Activated naive CD4-positive, alpha-beta T cell treated with anti-CD3 and anti-CD28 coated beads, Interleukin-2, amount 10 ng/mL, durations not matched to agents 7 days and 5 days (primary cell): Measurements from ENCODE around the gene JUP.

ENCODE experiments used
- CTCF ChIA-PET: fragments of 350-600 bp; sonication (Branson Sonifier 250); formaldehyde crosslinking; loops from one replicate; lab custom pipeline; 2021; ENCODE audit warnings: antibody characterized with exemption; lab: Charles Lee
- DNase-seq: peaks from one replicate; pipeline ENCODE4 v3.0.0-alpha.2; 2020
- H3K27ac Mint-ChIP-seq: one replicate; pipeline ENCODE4 v1.8.0; 2021; ENCODE audit warnings: mild to moderate bottlenecking, moderate library complexity, mixed read lengths
- H3K27me3 Mint-ChIP-seq: one replicate; pipeline ENCODE4 v1.8.0; 2021; ENCODE audit warnings: mild to moderate bottlenecking, mixed read lengths
- H3K36me3 Mint-ChIP-seq: one replicate; pipeline ENCODE4 v1.8.0; 2021; ENCODE audit warnings: mixed read lengths
- H3K4me1 Mint-ChIP-seq: one replicate; pipeline ENCODE4 v1.8.0; 2021; ENCODE audit warnings: mixed read lengths
- H3K4me3 Mint-ChIP-seq: one replicate; pipeline ENCODE4 v1.8.0; 2021; ENCODE audit warnings: mild to moderate bottlenecking, moderate library complexity, mixed read lengths
- H3K9me3 Mint-ChIP-seq: one replicate; pipeline ENCODE4 v1.8.0; 2021; ENCODE audit warnings: mixed read lengths

JUP gene

DNA sequence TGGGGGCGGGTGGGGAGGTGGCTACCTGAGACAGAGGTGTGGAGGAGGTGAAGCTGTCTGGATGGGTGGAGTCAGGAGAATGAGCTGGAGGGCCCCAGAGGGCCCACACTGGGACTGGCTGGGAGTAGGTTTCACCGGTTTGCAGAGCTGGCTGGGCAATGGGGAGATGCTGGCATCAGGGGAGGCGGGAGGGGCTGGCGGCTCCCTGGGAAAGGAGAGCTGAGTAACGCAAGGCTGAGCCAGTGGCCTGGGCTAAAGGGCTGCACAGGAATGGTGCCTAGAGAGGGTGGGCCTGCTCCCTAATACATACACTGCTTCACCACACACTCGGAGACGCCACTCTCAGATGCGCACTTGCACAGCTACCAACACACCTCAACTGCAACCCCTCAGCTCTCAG, 12.9 kb upstream of the JUP start:
- H3K4me3 Mint-ChIP-seq: no peak overlapping the region
- H3K9me3 Mint-ChIP-seq: no peaks in the 10 kb centered on the region

DNA sequence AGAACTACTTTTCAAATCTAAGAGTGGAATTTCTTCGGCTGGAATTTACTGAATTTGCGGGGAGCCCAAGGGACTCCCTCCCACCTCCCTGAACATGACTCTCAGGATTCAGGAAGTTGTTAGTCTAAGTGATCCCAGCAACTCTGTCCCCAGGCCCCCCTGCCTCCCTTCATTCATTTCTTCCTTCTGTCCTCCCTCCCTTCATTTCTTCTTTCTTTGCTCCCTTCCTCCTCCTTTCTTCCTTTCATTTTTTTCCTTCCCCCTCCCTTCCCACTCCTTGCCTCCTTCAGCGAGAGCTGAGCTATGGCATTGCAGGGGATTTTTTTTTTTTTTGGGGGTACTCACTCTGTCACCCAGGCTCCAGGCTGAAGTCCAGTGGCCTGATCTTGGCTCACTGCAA, 10.9 kb upstream of the JUP start:
- no peaks in the 10 kb centered on the region for H3K9me3 Mint-ChIP-seq
- no peak for DNase-seq
- H3K4me3 Mint-ChIP-seq: no peak overlapping the region
- no peak overlapping the region for H3K27ac Mint-ChIP-seq
- no peaks in the 10 kb centered on the region for H3K36me3 Mint-ChIP-seq
- CTCF ChIA-PET: interaction anchor here (0.6 kb wide), 1 partner anchor 24 kb away, joined by 3 read pairs; no protein-coding TSS in a partner anchor
- peaks cover 38% of the 10 kb centered on the region for H3K27me3 Mint-ChIP-seq
- H3K4me1 Mint-ChIP-seq: peaks cover 14% of the 10 kb centered on the region

More for the DNA sequence above, 12.9 kb upstream of the JUP start:
- no peaks in the 10 kb centered on the region for H3K36me3 Mint-ChIP-seq
- no peak overlapping the region for H3K27ac Mint-ChIP-seq
- H3K27me3 Mint-ChIP-seq: peaks cover 25% of the 10 kb centered on the region
- H3K4me1 Mint-ChIP-seq: peaks cover 11% of the 10 kb centered on the region
- CTCF ChIA-PET: interaction anchor here (3.0 to 5.0 kb wide), 3 partner anchors 14 to 63 kb away, joined by 14 to 55 read pairs (median 31); partner anchors contain the start of genes HAP1 and JUP
- DNase-seq: no peak

DNA sequence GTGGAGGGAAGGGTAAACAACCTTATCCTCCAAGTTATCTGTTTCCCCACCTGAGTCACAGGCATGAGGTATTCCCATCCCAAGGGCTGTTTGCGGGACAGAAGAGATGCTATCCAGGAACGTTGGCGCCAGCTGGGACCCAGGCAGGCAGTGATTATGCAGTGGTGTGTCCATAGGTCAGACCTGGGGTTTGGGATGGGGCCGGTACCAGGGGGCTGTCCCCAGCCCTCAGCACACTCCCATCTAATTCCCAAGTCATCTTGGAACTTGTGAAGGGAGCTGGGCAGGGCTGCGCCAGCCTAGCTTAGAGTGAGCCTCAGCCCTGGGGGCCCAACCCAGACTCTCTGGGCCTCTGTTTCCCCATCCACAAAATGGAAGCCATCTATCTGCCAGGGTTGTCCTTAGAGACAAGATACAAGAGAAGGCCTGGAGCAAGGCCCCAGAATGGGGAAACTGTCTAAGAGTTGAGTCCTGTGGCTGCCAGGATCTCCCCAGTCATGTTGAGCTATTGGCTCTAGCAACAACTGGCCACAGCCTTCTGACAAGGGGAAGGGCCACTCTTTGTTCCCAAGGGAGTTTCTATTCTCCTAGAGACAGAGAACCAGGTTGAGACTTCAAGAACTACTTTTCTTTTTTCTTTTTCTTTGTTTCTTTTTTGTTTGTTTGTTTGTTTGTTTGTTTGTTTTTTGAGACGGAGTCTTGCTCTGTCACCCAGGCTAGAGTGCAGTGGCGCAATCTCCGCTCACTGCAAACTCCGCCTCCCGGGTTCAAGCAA, 9.8 kb upstream of the JUP start:
- Mint-ChIP-seq H3K4me3 (no peak overlapping the region), H3K27me3 (peaks cover 38% of the 10 kb centered on the region), H3K36me3 (no peaks in the 10 kb centered on the region), H3K27ac (no peak overlapping the region), H3K4me1 (peaks cover 9% of the 10 kb centered on the region), H3K9me3 (no peaks in the 10 kb centered on the region)
- CTCF ChIA-PET: no interaction called here
- no peak for DNase-seq

DNA sequence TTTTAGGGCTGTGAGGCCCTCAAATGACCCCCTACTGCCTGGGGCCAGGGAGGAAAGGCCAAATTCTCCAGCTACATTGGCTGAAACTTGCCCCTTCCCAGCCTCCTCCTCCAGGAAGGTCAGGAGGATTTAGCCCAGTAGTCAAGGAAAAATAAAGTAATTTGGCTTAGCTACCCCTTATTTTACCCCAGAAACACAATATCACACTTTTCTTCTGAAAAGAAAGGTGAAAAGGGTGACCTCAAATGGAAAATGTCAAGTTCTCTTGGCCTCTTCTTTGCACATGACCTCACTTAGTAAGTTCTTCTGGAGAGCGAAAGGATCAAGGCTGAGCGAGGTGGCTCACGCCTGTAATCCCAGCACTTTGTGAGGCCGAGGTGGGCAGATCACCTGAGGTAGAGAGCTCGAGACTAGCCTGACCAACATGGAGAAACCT, 8.0 kb upstream of the JUP start:
- Mint-ChIP-seq H3K27me3 (peaks cover 50% of the 10 kb centered on the region), H3K9me3 (no peaks in the 10 kb centered on the region), H3K36me3 (no peaks in the 10 kb centered on the region), H3K4me1 (peaks cover 6% of the 10 kb centered on the region), H3K4me3 (no peak overlapping the region), H3K27ac (no peak overlapping the region)
- no peak for DNase-seq
- CTCF ChIA-PET: no interaction called here

DNA sequence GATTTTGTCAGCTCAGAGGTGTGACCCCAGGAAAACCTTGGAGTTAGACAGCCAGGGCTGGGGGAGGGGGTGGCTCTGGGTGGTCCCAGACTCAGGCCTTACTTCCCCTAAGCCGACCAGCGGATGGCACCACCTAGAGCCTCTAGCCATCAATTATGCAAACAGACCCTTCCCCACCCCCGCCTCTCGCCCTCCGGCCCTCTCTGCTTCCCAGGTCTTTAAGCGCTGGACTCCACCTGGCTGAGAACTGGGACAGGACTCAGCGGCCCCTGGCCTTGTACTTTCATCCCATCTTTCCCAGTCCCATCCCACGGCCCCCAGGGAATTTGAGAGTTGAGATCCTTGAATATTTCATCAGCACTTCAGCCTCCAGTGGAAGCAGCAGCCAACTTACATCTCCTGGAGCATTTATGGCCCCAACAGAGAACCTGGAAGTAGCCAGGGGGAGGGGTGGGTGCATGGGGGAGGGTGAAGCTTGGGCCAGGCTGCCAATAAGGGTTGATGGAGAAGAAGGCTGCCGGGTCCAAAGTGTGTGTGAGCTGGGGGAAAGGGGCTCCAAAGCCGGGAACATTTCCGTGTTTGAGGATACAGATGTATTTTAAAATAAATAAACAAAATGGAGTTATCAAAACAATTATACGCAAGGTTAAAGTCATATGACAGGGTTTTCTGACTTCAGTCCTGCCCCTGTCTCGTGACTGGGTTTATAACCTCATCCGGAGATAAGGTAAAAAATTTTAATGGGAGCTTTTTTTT, 7.5 kb upstream of the JUP start:
- Mint-ChIP-seq H3K36me3 (no peaks in the 10 kb centered on the region), H3K27ac (no peak overlapping the region), H3K9me3 (no peaks in the 10 kb centered on the region), H3K4me3 (no peak overlapping the region), H3K27me3 (peaks cover 56% of the 10 kb centered on the region), H3K4me1 (peaks cover 7% of the 10 kb centered on the region)
- CTCF ChIA-PET: interaction anchor here (1.1 kb wide), 1 partner anchor 17 kb away, joined by 3 read pairs; no protein-coding TSS in a partner anchor
- no peak for DNase-seq

DNA sequence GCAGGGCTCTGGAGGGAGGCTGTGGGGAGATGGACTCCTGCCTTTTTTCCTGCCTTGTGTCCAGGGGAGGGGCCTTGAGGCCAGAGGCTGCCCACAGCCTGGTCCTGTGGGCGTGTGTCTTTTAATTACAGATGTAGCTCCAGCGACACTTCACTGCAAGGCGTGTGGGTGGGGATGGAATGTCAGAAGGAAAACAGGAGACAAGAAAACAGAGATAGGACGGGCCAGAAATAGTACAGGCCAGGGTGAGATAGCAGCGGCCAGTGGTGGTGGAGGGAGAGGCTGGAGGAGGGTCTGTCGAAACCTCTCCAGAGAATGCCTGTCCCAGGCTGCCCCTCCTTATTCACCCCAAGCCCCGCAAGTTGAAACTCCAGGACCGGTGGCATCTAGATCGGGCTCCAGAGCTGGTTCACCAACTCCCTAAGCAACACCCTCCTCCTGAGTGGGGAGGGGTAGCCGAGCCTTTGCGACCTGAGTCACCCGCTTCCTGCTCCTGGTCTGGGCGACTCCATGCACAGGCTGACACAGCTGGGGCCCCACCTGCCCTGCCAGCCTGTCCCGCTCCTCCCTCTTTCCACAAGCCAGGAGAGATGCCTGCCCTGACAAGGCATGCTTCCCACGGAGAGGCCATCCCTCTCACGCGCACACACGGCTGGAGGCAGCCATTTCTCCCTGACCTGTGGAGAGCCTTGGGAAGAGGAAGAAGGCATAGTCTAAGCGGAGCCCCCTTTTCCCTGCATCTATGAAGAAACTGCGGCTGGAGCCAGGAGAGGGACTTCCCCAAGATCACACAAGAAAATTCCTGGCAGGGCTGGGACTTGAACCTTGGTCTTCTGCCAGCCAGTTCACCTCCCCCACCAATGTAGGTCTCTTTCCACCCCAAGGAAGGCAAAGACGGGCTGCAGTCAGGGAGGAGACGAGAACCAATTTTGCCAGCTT, 6.6 kb upstream of the JUP start:
- no peak overlapping the region for H3K4me3 Mint-ChIP-seq
- no peak overlapping the region for H3K27ac Mint-ChIP-seq
- CTCF ChIA-PET: interaction anchor here (1.1 kb wide), 1 partner anchor 18 kb away, joined by 3 read pairs; no protein-coding TSS in a partner anchor
- H3K4me1 Mint-ChIP-seq: peaks cover 13% of the 10 kb centered on the region
- peaks cover 64% of the 10 kb centered on the region for H3K27me3 Mint-ChIP-seq
- no peaks in the 10 kb centered on the region for H3K9me3 Mint-ChIP-seq
- H3K36me3 Mint-ChIP-seq: no peaks in the 10 kb centered on the region
- DNase-seq: no peak

DNA sequence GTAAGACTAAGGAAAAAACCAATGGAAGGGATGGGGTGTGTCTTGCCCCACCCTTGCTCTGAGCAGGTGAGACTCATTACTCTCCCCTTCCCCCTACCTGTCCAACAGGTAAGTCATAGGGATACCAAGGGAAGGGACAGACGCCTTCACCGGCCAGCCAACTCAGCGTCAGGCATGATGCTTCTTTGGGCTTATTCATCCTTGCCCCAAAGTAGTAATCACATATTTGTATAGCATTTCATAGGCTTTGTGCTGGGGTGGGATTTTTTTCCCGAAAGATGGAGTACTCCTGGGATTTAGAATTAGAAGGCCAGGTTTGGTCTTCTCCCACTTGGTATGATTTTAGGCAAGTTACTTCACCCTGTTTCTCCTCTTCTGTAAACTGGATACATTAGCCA, 509 bp upstream of the JUP start:
- no peak overlapping the region for H3K27ac Mint-ChIP-seq
- no peaks in the 10 kb centered on the region for H3K36me3 Mint-ChIP-seq
- peaks cover 90% of the 10 kb centered on the region for H3K27me3 Mint-ChIP-seq
- H3K4me1 Mint-ChIP-seq: peaks cover 30% of the 10 kb centered on the region
- no peak for DNase-seq
- no peaks in the 10 kb centered on the region for H3K9me3 Mint-ChIP-seq
- H3K4me3 Mint-ChIP-seq: peak overlapping the region; percentile 59
- CTCF ChIA-PET: interaction anchor here (0.7 to 3.4 kb wide), 5 partner anchors 9 to 108 kb away, joined by 3 to 14 read pairs (median 3); no protein-coding TSS in a partner anchor

DNA sequence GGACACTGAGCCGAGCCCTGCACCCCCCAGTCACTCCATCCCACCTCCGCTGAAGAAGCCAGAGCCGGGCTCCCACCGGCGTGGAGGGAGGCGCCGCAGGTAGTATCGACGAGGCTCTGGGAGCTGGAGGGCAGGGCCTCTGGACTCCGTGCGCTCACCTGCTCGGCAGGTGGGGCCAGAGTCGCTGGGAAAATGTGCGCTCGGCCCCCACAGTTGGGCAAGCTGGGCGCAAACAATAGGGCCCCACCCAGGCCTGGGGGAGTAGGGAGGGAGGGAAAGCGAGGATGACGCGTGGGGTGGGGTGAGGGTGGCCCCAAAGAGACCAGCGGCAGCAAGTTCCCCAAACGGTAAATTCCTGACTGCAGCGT, 668 bp downstream of the JUP start:
- H3K4me3 Mint-ChIP-seq: peak overlapping the region; percentile 21
- H3K9me3 Mint-ChIP-seq: no peaks in the 10 kb centered on the region
- peaks cover 30% of the 10 kb centered on the region for H3K4me1 Mint-ChIP-seq
- no peak overlapping the region for H3K27ac Mint-ChIP-seq
- H3K36me3 Mint-ChIP-seq: no peaks in the 10 kb centered on the region
- H3K27me3 Mint-ChIP-seq: peaks cover 95% of the 10 kb centered on the region
- DNase-seq: no peak
- CTCF ChIA-PET: interaction anchor here (0.6 to 3.4 kb wide), 4 partner anchors 14 to 157 kb away, joined by 3 to 14 read pairs (median 3); no protein-coding TSS in a partner anchor

DNA sequence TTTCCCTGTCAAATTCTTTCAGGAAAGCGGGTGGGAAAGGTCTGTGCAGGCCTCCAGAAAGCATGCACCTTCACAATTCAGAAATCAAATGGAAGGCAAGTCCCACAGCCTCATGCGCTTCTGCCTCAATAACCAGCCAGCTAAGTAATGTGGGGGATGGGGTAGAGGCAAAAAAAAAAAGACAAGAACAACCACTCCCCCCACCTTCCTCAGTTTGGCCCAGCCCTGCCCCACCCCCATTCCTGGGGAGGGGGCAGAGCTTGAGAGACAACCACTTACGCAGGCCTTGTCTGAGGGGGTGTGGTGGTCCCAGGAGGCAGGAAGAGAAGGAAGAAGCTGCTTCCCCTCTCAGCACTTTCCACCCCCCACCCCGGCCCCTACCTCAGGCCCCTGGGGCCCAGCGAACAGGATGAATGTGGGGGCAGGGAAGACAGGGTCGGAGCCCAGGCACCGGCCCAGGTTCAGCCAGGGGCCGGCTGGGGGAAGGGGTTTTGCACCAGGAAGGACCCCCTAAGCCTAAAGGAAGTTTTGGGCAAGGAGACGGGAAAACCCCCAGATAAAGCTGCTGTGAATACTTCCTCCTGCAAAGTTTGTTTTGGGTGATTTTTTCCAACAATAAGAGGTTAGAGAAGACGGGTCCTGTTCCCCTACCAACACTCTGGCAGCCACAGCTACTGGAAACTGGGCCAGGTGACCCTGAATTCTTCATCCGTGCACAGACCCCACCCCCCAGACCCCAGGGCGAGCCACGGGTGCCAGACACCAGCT, 1.2 kb downstream of the JUP start:
- H3K4me3 Mint-ChIP-seq: peak overlapping the region; percentile 21
- no peaks in the 10 kb centered on the region for H3K9me3 Mint-ChIP-seq
- DNase-seq: no peak
- no peaks in the 10 kb centered on the region for H3K36me3 Mint-ChIP-seq
- no peak overlapping the region for H3K27ac Mint-ChIP-seq
- peaks cover 92% of the 10 kb centered on the region for H3K27me3 Mint-ChIP-seq
- H3K4me1 Mint-ChIP-seq: peaks cover 26% of the 10 kb centered on the region
- CTCF ChIA-PET: interaction anchor here (0.6 to 3.4 kb wide), 2 partner anchors 14 to 157 kb away, joined by 3 to 14 read pairs; no protein-coding TSS in a partner anchor

DNA sequence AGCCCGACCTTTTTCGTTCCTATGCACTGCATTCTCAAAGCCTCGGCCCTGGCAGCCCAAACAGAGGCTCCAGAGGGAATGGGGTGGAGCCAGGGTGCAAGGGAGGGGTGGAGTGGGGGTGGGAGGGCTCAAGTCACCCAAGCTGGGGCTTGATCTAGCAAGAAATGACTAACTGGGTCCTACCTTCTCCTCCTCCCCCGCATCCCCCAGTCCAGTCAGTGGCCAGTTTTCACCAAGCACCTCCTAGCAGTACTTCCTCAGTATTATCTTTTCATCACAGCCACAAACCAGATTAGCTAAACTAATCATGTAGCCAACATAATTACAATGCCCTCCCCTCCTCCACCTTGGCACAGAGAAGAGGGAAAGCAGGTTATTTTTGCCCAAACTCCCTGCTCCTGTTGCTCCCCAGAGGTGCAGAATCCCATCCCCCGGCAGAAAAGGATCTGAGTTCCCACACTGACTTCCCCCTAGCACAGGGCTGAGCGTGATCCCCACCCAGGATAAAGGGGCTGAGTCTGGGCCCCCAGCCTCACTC, 2.2 kb downstream of the JUP start:
- Mint-ChIP-seq H3K36me3 (no peaks in the 10 kb centered on the region), H3K27me3 (peaks cover 83% of the 10 kb centered on the region), H3K4me3 (no peak overlapping the region), H3K9me3 (no peaks in the 10 kb centered on the region), H3K4me1 (peaks cover 26% of the 10 kb centered on the region), H3K27ac (no peak overlapping the region)
- CTCF ChIA-PET: interaction anchor here (3.4 kb wide), 1 partner anchor 15 kb away, joined by 14 read pairs; no protein-coding TSS in a partner anchor
- no peak for DNase-seq

DNA sequence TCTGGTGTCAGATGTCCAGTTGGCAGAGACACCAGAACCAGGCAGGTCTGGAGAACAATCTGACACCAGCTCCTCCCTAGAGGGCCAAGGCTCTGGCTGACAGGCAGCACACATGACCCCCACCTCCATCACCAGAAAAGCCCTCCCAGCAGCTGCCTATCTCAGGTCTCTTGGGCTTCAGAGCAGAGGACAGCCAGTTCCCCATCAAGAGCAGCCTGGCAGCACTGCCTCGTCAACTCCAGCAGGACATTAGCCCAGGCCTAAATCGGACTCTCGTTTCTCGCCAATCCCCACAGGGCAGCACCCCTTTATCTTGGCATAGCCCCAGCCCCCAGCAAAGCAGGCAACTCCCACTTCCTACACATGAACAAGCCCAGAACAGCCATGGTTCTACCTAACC, 4.4 kb downstream of the JUP start:
- Mint-ChIP-seq H3K36me3 (no peaks in the 10 kb centered on the region), H3K4me1 (peaks cover 14% of the 10 kb centered on the region), H3K4me3 (no peak overlapping the region), H3K27ac (no peak overlapping the region), H3K27me3 (peaks cover 67% of the 10 kb centered on the region), H3K9me3 (no peaks in the 10 kb centered on the region)
- no peak for DNase-seq
- CTCF ChIA-PET: no interaction called here

DNA sequence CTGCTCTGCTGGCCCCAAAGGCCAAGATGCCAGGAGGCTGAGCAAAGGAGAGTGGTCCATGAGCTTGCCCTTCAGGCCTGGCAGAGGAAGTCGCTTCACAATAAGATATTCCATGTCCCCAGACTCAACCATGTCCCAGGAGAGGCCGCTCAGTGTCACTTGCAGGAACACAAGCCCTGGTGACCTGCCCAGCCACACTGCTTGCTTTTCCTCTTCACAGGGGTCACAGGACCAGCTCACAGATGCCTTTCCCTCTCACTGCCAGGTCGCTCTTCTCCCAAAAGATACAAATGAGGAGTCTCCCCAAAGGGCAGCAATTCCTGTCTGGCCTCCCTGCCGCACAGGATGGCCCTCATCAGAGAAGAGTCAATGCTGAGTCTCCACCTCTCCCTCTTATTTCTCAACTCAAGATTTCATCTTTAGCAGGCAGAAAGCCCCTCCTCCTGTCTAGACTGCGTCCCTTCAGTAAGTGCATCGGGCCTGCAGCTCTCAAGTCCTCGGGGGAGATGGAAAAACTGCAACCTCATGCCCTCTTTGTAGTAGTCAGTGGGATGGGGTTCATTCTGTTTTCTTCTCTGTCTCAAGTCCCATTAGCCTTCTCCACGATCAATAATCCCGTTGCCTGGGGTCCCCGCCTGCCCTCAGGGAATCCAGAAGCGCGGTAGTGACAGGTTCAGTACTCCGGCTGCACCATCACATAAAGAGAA, 5.0 kb downstream of the JUP start:
- Mint-ChIP-seq H3K27ac (no peak overlapping the region), H3K27me3 (peaks cover 64% of the 10 kb centered on the region), H3K4me1 (peaks cover 10% of the 10 kb centered on the region), H3K9me3 (no peaks in the 10 kb centered on the region), H3K36me3 (no peaks in the 10 kb centered on the region), H3K4me3 (no peak overlapping the region)
- no peak for DNase-seq
- CTCF ChIA-PET: no interaction called here
